ENCODE data around the gene FOXP1. TPM values are rescaled to one million over a fixed set of nuclear protein-coding genes. Genes with fewer than 3 reads are reported as not detected.

Gene FOXP1
- total and polyA plus RNA-seq, 2 of the 8 experiments (the other 6 are each of a cell fraction or from before 2014, with no cell fraction given): 13.9 to 25.4 TPM

- H3K9me3 ChIP-seq (ENCODE audit: insufficient read depth in 2 of 2, low read depth in 1 of 2, low read length in 1 of 2): peaks cover 5 to 7% of the 10 kb centered on the region in 2 experiments; a peak in 1 of 4 replicates
- H4K5ac ChIP-seq (ENCODE audit: insufficient read length, low read depth, low read length): no peak overlapping the region
- H4K91ac ChIP-seq (replicated peaks; ENCODE audit: insufficient read length, low read length): no peak overlapping the region
- H3K27me3 ChIP-seq (replicated peaks in 1 of 4; ENCODE audit: control insufficient read depth in 3 of 4, extremely low read depth in 1 of 4, insufficient read depth in 3 of 4, low read length in 3 of 4): no peaks in the 10 kb centered on the region
- peaks cover 2% of the 10 kb centered on the region; the same call in 1 of the 2 replicates for H3K79me1 ChIP-seq (ENCODE audit: low read depth, low read length)
- FAIRE-seq (no peak), DNase-seq (ENCODE audit: low read depth in 1 of 2, low spot score in 2 of 2) (no peak)
- POLR2A ChIA-PET (ENCODE audit: partially characterized antibody): interaction anchor here (0.7 to 0.9 kb wide), 2 partner anchors 9 to 18 kb away, joined by 3 read pairs; no protein-coding TSS in a partner anchor
- no peak overlapping the region for H2BK15ac ChIP-seq (ENCODE audit: low read length)
- CTCF ChIA-PET (ENCODE audit: partially characterized antibody): interaction anchor here (1.1 to 1.7 kb wide), 5 partner anchors 9 to 23 kb away, joined by 4 to 5 read pairs (median 4); no protein-coding TSS in a partner anchor
- no peak overlapping the region for H3K4me2 ChIP-seq (ENCODE audit: insufficient read depth in 1 of 2, low read depth in 2 of 2, low read length in 2 of 2)
- H3K18ac ChIP-seq (ENCODE audit: extremely low read depth, low read length): no peak overlapping the region
- no peak overlapping the region for H3K4ac ChIP-seq (replicated peaks; ENCODE audit: insufficient read length, low read depth, low read length)
- 88% methylated on average over 9 of the region's 9 CpGs; no CpG with 5 or more reads in 1 of the 2 experiments for WGBS, 2 experiments (ENCODE audit: extremely low coverage in 1 of 2, insufficient coverage in 1 of 2, insufficient read length in 1 of 2, insufficient replicate concordance in 2 of 2, low coverage in 1 of 2, low lambda C conversion rate in 2 of 2, missing lambda C conversion rate in 1 of 2)
- no peak overlapping the region for H3K56ac ChIP-seq (replicated peaks; ENCODE audit: insufficient read length, low read depth, low read length)
- no peaks in the 10 kb centered on the region; a peak in 1 of 7 replicates for H3K4me1 ChIP-seq (replicated peaks in 1 of 4; ENCODE audit: control insufficient read depth in 3 of 4, insufficient read depth in 4 of 4, low read length in 3 of 4)
- H4K20me1 ChIP-seq (replicated peaks in 1 of 2; ENCODE audit: control insufficient read depth in 1 of 2, insufficient read depth in 2 of 2, low read length in 2 of 2): no peaks in the 10 kb centered on the region
- no peak overlapping the region for H2BK120ac ChIP-seq (replicated peaks; ENCODE audit: low read depth, low read length)
- no peak overlapping the region for H4K8ac ChIP-seq (ENCODE audit: extremely low read depth, insufficient read depth, low read length)
- H2AK5ac ChIP-seq (ENCODE audit: low read depth, low read length): no peak overlapping the region
- H2BK12ac ChIP-seq (ENCODE audit: low read depth, low read length): no peak overlapping the region
- no peak overlapping the region for H2BK5ac ChIP-seq (ENCODE audit: low read depth, low read length)
- no peak overlapping the region for H3K27ac ChIP-seq (ENCODE audit: low read depth, low read length)
- no peak overlapping the region for H3K14ac ChIP-seq (ENCODE audit: insufficient read length)
- H3K23me2 ChIP-seq (ENCODE audit: low read depth, low read length): no peaks in the 10 kb centered on the region
- no peak overlapping the region for H2BK20ac ChIP-seq (ENCODE audit: low read length)
- no peak overlapping the region for H3K4me3 ChIP-seq (ENCODE audit: extremely low read depth in 1 of 4, insufficient read depth in 2 of 4, low read depth in 3 of 4, low read length in 4 of 4)
- no peaks in the 10 kb centered on the region for H3K79me2 ChIP-seq (ENCODE audit: control insufficient read depth in 1 of 2, insufficient read depth in 2 of 2, low read length in 2 of 2)
- H2AFZ ChIP-seq (ENCODE audit: low read length): no peak overlapping the region
- TF ChIP-seq ASH2L (IDR thresholded peaks at IDR 0.05; ENCODE audit: low read length): no peak
- TF ChIP-seq BACH1 (IDR thresholded peaks at IDR 0.05; ENCODE audit: low read length): no peak
- no peak overlapping the region for H3K9ac ChIP-seq (replicated peaks in 1 of 4; ENCODE audit: extremely low read depth in 1 of 4, low read depth in 3 of 4, low read length in 3 of 4)
- H3K23ac ChIP-seq (ENCODE audit: insufficient read length): no peak overlapping the region
- H3K36me3 ChIP-seq (ENCODE audit: control insufficient read depth in 2 of 4, insufficient read depth in 4 of 4, low read length in 3 of 4): peaks cover 0 to 6% (median 0%) of the 10 kb centered on the region in 4 experiments; a peak in 2 of 8 replicates
These were observed 94.6 kb downstream of the FOXP1 start for GRCh38 chr3:71488882-71489281.

Data from H1 (cell line).